ENCODE data around the gene PREX1.

The PREX1 gene

DNA sequence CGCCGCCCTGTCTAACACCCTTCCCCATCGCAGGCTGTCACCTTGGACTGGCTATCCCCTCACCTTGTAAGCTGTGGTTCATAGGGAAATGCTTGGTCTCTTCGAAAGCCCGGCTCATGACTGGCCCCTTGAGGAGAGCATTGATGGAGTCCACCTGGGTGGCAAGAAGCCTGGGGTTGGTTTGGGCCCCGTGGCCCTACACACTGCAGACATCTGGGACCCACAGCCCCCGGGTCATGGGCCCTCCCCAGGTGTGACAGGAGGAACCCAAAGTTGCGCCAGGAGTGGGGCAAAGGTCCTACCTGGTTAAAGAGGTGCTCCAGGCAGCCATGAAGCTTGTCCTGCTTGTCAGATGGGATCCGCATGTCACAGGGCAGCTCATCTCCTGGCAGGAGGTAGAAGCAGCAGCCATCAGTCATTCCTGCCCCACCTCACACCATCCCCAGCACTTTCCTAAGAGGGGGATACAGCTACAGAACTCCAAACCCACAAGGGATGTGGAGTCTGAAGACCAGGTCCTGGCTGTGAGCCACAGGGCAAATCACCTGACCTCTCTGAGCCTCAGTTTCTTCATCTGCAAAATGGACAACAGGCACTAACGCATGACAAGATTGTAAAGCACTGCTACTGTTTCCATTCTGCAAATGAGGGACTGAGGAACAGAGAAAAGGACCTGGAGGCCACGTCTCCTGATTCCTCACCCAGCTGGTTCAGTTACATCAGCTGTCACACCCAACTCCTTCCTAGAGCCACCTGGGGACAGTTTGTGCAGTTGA, 185.5 kb downstream of the PREX1 start:
- DNase-seq (ENCODE audit: low read depth): no peak
- H3K4me3 ChIP-seq (ENCODE audit: low read depth, low read length): no peak overlapping the region
- TF ChIP-seq, protein P1, sequence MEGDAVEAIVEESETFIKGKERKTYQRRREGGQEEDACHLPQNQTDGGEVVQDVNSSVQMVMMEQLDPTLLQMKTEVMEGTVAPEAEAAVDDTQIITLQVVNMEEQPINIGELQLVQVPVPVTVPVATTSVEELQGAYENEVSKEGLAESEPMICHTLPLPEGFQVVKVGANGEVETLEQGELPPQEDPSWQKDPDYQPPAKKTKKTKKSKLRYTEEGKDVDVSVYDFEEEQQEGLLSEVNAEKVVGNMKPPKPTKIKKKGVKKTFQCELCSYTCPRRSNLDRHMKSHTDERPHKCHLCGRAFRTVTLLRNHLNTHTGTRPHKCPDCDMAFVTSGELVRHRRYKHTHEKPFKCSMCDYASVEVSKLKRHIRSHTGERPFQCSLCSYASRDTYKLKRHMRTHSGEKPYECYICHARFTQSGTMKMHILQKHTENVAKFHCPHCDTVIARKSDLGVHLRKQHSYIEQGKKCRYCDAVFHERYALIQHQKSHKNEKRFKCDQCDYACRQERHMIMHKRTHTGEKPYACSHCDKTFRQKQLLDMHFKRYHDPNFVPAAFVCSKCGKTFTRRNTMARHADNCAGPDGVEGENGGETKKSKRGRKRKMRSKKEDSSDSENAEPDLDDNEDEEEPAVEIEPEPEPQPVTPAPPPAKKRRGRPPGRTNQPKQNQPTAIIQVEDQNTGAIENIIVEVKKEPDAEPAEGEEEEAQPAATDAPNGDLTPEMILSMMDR (IDR thresholded peaks at IDR 0.05; ENCODE audit: low read depth, low read length): no peak
- TF ChIP-seq POLR2A (IDR thresholded peaks at IDR 0.05; ENCODE audit: extremely low read depth, insufficient read length) (no peak), MYC (IDR thresholded peaks at IDR 0.05; ENCODE audit: low read depth, low read length) (no peak)
- TF ChIP-seq, protein P2, sequence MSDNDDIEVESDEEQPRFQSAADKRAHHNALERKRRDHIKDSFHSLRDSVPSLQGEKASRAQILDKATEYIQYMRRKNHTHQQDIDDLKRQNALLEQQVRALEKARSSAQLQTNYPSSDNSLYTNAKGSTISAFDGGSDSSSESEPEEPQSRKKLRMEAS (IDR thresholded peaks at IDR 0.05; ENCODE audit: low read depth, low read length): no peak

DNA sequence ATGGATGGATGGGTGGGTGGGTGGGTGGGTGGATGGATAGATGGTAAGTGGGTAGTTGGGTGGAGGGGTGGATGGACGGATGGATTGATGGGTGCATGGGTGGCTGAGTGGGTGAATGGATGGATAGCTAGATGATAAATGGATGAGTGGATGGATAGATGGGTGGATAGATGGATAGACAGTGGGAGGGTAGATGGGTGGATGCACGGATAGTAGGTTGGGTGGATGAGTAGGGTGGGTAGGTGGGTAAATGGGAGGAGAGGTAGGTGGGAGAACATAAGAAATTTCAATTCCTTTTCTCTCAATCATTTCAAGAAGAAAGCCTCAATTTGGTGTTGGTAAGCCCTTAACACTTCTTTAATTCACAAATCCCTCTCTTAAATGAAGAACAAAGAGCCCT, 186.9 kb downstream of the PREX1 start:
- DNase-seq (ENCODE audit: low read depth): no peak
- TF ChIP-seq, protein P2 (IDR thresholded peaks at IDR 0.05; ENCODE audit: low read depth, low read length): no peak
- TF ChIP-seq POLR2A (IDR thresholded peaks at IDR 0.05; ENCODE audit: extremely low read depth, insufficient read length) (no peak), MYC (IDR thresholded peaks at IDR 0.05; ENCODE audit: low read depth, low read length) (no peak)
- TF ChIP-seq, protein P1 (IDR thresholded peaks at IDR 0.05; ENCODE audit: low read depth, low read length): no peak
- H3K4me3 ChIP-seq (ENCODE audit: low read depth, low read length): no peak overlapping the region

DNA sequence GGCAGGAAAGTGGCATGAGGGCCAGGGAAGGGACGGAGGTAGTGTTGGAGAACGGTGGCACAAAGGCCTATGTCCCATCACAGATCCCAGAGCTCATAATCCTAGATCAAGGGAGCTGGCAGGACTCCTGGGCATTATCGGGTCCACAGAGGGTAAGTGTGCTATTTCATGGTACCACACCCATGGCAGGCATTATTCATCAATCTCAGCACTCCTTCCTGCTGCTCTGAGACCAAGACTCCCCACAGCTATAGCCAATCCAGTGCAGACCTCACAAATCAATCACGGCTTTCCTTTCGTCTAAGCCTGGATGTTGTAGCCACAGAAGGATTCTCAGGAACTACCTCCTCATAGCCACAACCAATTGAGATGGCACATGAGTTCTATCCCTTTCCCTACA, 187.9 kb downstream of the PREX1 start:
- no peak overlapping the region for H3K4me3 ChIP-seq (ENCODE audit: low read depth, low read length)
- no peak for DNase-seq (ENCODE audit: low read depth)
- TF ChIP-seq POLR2A (IDR thresholded peaks at IDR 0.05; ENCODE audit: extremely low read depth, insufficient read length) (no peak), MYC (IDR thresholded peaks at IDR 0.05; ENCODE audit: low read depth, low read length) (no peak)
- TF ChIP-seq, protein P1 (IDR thresholded peaks at IDR 0.05; ENCODE audit: low read depth, low read length): no peak
- TF ChIP-seq, protein P2 (IDR thresholded peaks at IDR 0.05; ENCODE audit: low read depth, low read length): no peak

DNA sequence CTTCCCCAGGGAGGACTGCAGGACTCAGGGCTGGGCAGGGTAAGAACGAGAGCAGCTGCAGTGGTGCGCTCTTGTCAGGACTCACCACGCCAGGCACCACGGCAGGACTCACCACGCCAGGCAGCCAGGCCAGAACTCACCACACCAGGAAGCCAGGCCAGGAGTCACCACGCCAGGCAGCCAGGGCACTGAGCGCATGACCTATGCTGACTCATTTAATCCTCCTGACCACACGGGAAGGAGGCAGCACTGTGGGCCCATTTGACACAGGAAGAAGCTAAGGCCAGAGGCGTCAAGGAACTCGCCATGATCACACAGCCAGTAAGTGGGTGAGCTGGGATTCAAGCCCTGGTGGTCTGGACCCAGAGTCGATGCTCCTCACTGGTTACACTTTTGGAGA, 189.3 kb downstream of the PREX1 start:
- peak; percentile 51 for DNase-seq (ENCODE audit: low read depth)
- no peak overlapping the region for H3K4me3 ChIP-seq (ENCODE audit: low read depth, low read length)
- TF ChIP-seq, protein P2 (IDR thresholded peaks at IDR 0.05; ENCODE audit: low read depth, low read length): no peak
- TF ChIP-seq POLR2A (IDR thresholded peaks at IDR 0.05; ENCODE audit: extremely low read depth, insufficient read length): no peak
- TF ChIP-seq, protein P1 (IDR thresholded peaks at IDR 0.05; ENCODE audit: low read depth, low read length): no peak
- TF ChIP-seq MYC (IDR thresholded peaks at IDR 0.05; ENCODE audit: low read depth, low read length): no peak

DNA sequence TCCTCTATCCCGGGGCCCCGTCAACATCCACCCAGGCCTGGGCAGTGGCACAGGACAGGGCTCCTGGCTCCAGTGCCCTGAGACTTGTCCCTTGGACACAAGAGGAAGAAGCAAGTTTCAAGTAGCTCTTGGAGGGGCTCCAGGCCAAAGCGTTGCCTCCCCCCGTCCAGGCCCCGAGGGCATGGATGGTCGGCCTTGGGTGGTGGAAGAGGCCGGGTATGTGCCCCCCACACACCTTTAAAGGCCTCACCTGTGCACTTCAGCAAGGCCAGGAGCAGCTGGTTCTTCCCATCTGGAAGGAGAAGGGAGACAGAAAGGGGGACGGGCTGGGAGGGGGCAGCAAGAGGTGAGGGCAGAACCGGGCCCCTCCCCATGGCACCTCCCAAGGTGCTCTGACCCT, 190.3 kb downstream of the PREX1 start:
- H3K4me3 ChIP-seq (ENCODE audit: low read depth, low read length): no peak overlapping the region
- no peak for TF ChIP-seq MYC (IDR thresholded peaks at IDR 0.05; ENCODE audit: low read depth, low read length)
- TF ChIP-seq, protein P2 (IDR thresholded peaks at IDR 0.05; ENCODE audit: low read depth, low read length): no peak
- TF ChIP-seq, protein P1 (IDR thresholded peaks at IDR 0.05; ENCODE audit: low read depth, low read length): no peak
- TF ChIP-seq POLR2A (IDR thresholded peaks at IDR 0.05; ENCODE audit: extremely low read depth, insufficient read length): no peak
- DNase-seq (ENCODE audit: low read depth): no peak
